GM12878 (cell line): Measurements from ENCODE around the gene KCNJ13. TPM values are rescaled to one million over a fixed set of nuclear protein-coding genes. Genes with fewer than 3 reads are reported as not detected.

Source experiments
- ATAC-seq: fragments of 200-7000 bp; cut with Tn5 transposase; 3 replicates; pipeline ENCODE4 v1.9.1; 2020; ENCODE audit warnings: mild to moderate bottlenecking, moderate library complexity
- BruUV-seq: library from RNA; stranded (reverse); fragments of 400-500 nt; replicated peaks from 2 replicates; lab custom pipeline; 2021; lab: Mats Ljungman, UMichigan
- CTCF ChIA-PET: fragments of 300-600 bp; sonication (Branson Sonifier 250); formaldehyde crosslinking; extraction: SDS; loops from one replicate; lab custom pipeline; 2021; ENCODE audit warnings: inconsistent platforms; lab: Yijun Ruan, JAX
- POLR2A ChIA-PET: fragments of 350-600 bp; formaldehyde crosslinking; extraction: SDS; loops from one replicate; lab custom pipeline; 2021; ENCODE audit warnings: inconsistent platforms; lab: Charles Lee
- RAD21 ChIA-PET: fragments of 300-600 bp; sonication (Branson Sonifier 250); formaldehyde crosslinking; loops from one replicate; lab custom pipeline; 2023; ENCODE audit warnings: antibody characterized with exemption; ENCODE audit not compliant: unreplicated experiment; lab: Charles Lee
- SMC1A ChIA-PET: fragments of 300-600 bp; sonication (Branson Sonifier 250); formaldehyde crosslinking; loops from one replicate; lab custom pipeline; 2023; ENCODE audit not compliant: unreplicated experiment, uncharacterized antibody; lab: Charles Lee
- DNase-seq: peaks from one replicate; pipeline ENCODE4 v3.0.0-alpha.2; 2011; ENCODE audit warnings: low read depth, low spot score
- FAIRE-seq: peaks from 3 replicates; lab custom pipeline; 2011; peaks lifted over from hg19 to GRCh38; lab: Jason Lieb, UNC
- H2AFZ ChIP-seq: 2 replicates; pipeline ENCODE4 v1.6.0; 2011; ENCODE audit warnings: low read depth, low read length, control low read depth; ENCODE audit not compliant: control insufficient read depth
- H3K27ac ChIP-seq: 2 replicates; pipeline ENCODE4 v1.5.1; 2011; ENCODE audit warnings: control low read depth; ENCODE audit not compliant: control insufficient read depth, insufficient read depth
- H3K27me3 ChIP-seq, 2 experiments: replicated peaks in 1 of 2; 2 replicates each; pipeline versions ENCODE4 v1.6.0 to v1.6.1; 2011; ENCODE audit warnings: low read length in 1 of 2; ENCODE audit not compliant: control insufficient read depth in 2 of 2, insufficient read depth in 2 of 2
- H3K36me3 ChIP-seq, 2 experiments: 2 replicates each; pipeline ENCODE4 v1.5.1; 2011; ENCODE audit warnings: low read length in 1 of 2; ENCODE audit not compliant: control insufficient read depth in 2 of 2, insufficient read depth in 2 of 2
- H3K4me1 ChIP-seq: 2 replicates; pipeline ENCODE4 v1.6.1; 2011; ENCODE audit warnings: mild to moderate bottlenecking, low read length, moderate library complexity, mixed read lengths; ENCODE audit not compliant: control insufficient read depth, insufficient read depth
- H3K4me2 ChIP-seq: 2 replicates; pipeline ENCODE4 v1.6.0; 2011; ENCODE audit warnings: control low read depth; ENCODE audit not compliant: control insufficient read depth, insufficient read depth
- H3K4me3 ChIP-seq: fragments of 200-600 bp; sonication (generic); 2 replicates; pipeline ENCODE4 v1.5.1; 2016
- H3K79me2 ChIP-seq: 2 replicates; pipeline ENCODE4 v1.6.0; 2011; ENCODE audit warnings: low read length; ENCODE audit not compliant: control insufficient read depth, insufficient read depth
- H3K9ac ChIP-seq: 2 replicates; pipeline ENCODE4 v1.8.0; 2011; ENCODE audit warnings: low read length, control low read depth, mixed read lengths; ENCODE audit not compliant: control insufficient read depth, insufficient read depth
- H3K9me3 ChIP-seq: replicated peaks from 3 replicates; pipeline ENCODE4 v1.5.1; 2011; ENCODE audit warnings: mild to moderate bottlenecking, low read length; ENCODE audit not compliant: control insufficient read depth, insufficient read depth
- H4K20me1 ChIP-seq: 2 replicates; pipeline ENCODE4 v1.6.0; 2011; ENCODE audit not compliant: control insufficient read depth, insufficient read depth
- BACH1 ChIP-seq: fragments of 450-650 bp; IDR thresholded peaks from 2 replicates; pipeline ENCODE4 v1.6.1; 2017; ENCODE audit warnings: mild to moderate bottlenecking, borderline replicate concordance
- PAX5 ChIP-seq: IDR thresholded peaks from 2 replicates; pipeline ENCODE4 v1.6.1; 2011; ENCODE audit warnings: low read depth, low read length, borderline replicate concordance
- PRDM15 ChIP-seq: fragments of 450-650 bp; formaldehyde crosslinking; IDR thresholded peaks from 2 replicates; pipeline ENCODE4 v1.4.0; 2020; ENCODE audit warnings: mild to moderate bottlenecking, moderate library complexity
- SMAD5 ChIP-seq: IDR thresholded peaks from 2 replicates; pipeline ENCODE4 v1.6.1; 2016; ENCODE audit warnings: antibody characterized with exemption, low read depth
- TCF7 ChIP-seq: IDR thresholded peaks from 2 replicates; pipeline ENCODE4 v1.6.1; 2014; ENCODE audit warnings: antibody characterized with exemption, borderline replicate concordance
- WGBS: methylation state at CpG from one replicate; pipeline ENCODE4 v1.1.6; 2016; ENCODE audit warnings: low lambda C conversion rate; ENCODE audit not compliant: insufficient replicate concordance, insufficient coverage; ENCODE audit errors: missing lambda C conversion rate; 5-methylcytosine and 5-hydroxymethylcytosine counted together
- in situ Hi-C: fragments of 300-500 bp; cut with MboI; formaldehyde crosslinking; loops from 9 replicates; pipeline ENCODE4 v1.14.3; 2018; ENCODE audit warnings: mixed read lengths
- intact Hi-C: fragments of 100-400 bp; cut with micrococcal nuclease; formaldehyde crosslinking; loops from one replicate; pipeline ENCODE4 v1.14.2; 2022; ENCODE audit not compliant: unreplicated experiment
- polyA plus RNA-seq, 11 experiments: library from polyadenylated mRNA; depleted of rRNA in 4 of 11; unstranded in 6 of 11; stranded (reverse) in 5 of 11; fragments of >200 nt; fragmentation: Nextera tagmentation in 4 of 11; fragmentation: Illumina TruSeq in 1 of 11; extraction: Ambion mirVana in 4 of 11; extraction: Trizol in 1 of 11; gene quantifications; 1 replicate in 1 of 11; 2 replicates in 10 of 11; pipeline versions ENCODE4 v1.2.1 to v1.2.3, GENCODE V29; 2011 to 2016; ENCODE audit warnings: inconsistent platforms in 2 of 11, missing spikeins in 2 of 11, low read depth in 1 of 11
- total RNA-seq, 4 experiments: library from RNA; depleted of rRNA in 3 of 4; stranded (reverse); fragments of >200 nt in 3 of 4; fragmentation: Illumina TruSeq in 1 of 4; extraction: Trizol in 1 of 4; gene quantifications; 2 replicates each; pipeline versions ENCODE4 v1.2.1 to v1.2.3, GENCODE V29; 2013 to 2021

KCNJ13 gene
- total and polyA plus RNA-seq, 10 of the 15 experiments (the other 5 are each of a cell fraction or from before 2014, with no cell fraction given): 0.24 to 0.68 (median 0.29) TPM; not detected in 7

DNA sequence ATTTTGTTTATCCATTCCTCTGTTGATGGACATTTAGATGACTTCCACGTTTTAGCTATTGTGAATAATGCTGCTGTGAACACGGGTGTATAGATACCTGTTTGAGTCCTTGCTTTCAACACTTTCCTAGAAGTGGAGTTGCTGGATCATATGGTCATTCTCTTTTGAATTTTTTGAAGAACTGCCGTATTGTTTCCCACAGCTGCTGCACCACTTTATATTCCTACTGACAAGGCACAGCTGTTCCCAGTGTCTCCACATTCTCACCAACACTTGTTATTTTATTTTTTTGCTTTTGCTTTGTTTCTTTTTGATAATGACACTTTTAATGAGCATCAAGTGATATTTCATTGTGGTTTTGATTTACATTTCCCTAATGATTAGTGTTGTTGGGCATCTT is 41.4 kb upstream of the KCNJ13 start:
- in situ Hi-C loops: no loop called here
- no peak overlapping the region for H2AFZ ChIP-seq
- no TSS peak for BruUV-seq

More for the DNA sequence above, 41.4 kb upstream of the KCNJ13 start:
- Histone ChIP-seq H3K9ac (no peak overlapping the region), H4K20me1 (no peaks in the 10 kb centered on the region), H3K4me1 (no peaks in the 10 kb centered on the region), H3K27ac (no peak overlapping the region), H3K36me3 (peaks cover 3 to 25% of the 10 kb centered on the region in 2 experiments), H3K9me3 (no peaks in the 10 kb centered on the region), H3K79me2 (no peaks in the 10 kb centered on the region), H3K27me3 (no peaks in the 10 kb centered on the region), H3K4me2 (no peak overlapping the region), H3K4me3 (no peak overlapping the region)
- ATAC-seq (no peak), FAIRE-seq (no peak), DNase-seq (no peak)
- 77% methylated on average over 3 of the region's 3 CpGs for WGBS
- SMC1A ChIA-PET: interaction anchor here (1.1 to 1.8 kb wide), 2 partner anchors 12 to 19 kb away, joined by 3 to 6 read pairs; no protein-coding TSS in a partner anchor
- POLR2A ChIA-PET: no interaction called here
- CTCF ChIA-PET: interaction anchor here (0.8 kb wide), 1 partner anchor 211 kb away, joined by 3 read pairs; no protein-coding TSS in a partner anchor
- RAD21 ChIA-PET: interaction anchor here (0.5 kb wide), 1 partner anchor 56 kb away, joined by 3 read pairs; no protein-coding TSS in a partner anchor
- intact Hi-C loops: no loop called here
- no peak for TF ChIP-seq BACH1
- no peak for TF ChIP-seq SMAD5
- no peak for TF ChIP-seq PRDM15 (CRISPR knock-in tag)
- TF ChIP-seq PAX5: no peak
- TF ChIP-seq TCF7: no peak
- TF ChIP-seq, all 136 proteins: peak for 0
